ENCODE results near the gene KCTD13. TPM values are rescaled to one million over a fixed set of nuclear protein-coding genes. Genes with fewer than 3 reads are reported as not detected.

Gene KCTD13
- total and polyA plus RNA-seq, 2 of the 8 experiments (the other 6 are each of a cell fraction or from before 2014, with no cell fraction given) = 9.2 to 10.8 TPM

DNA sequence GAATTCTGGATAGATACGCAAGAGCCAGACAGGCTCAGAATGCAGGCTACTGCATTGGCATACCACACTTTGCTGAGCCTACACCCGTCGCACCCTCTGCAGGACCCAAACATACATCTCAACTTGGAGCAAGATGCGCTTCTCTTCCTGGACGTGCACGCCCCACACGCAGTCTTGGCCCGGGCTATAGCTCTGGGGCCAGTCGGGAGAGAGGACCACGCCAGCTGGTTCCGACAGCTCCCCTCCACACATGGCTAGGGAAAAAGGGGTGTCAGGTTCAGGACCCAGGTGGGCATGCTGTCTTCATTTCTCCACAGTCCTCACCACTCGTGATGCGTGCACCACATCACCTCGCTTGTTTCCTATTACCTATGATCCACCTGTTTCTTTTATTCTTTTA lies 47.9 kb downstream of the KCTD13 start:
- Histone ChIP-seq H2AFZ (ENCODE audit: low read length) (0 out of 2 replicates have a peak overlapping the region, but pooled peaks have one; percentile 37), H4K5ac (ENCODE audit: insufficient read length, low read depth, low read length) (no peak overlapping the region), H4K91ac (replicated peaks; ENCODE audit: insufficient read length, low read length) (no peak overlapping the region), H2BK120ac (replicated peaks; ENCODE audit: low read depth, low read length) (no peak overlapping the region), H3K36me3 (ENCODE audit: control insufficient read depth in 2 of 4, insufficient read depth in 4 of 4, low read length in 3 of 4) (peaks cover 0 to 5% (median 0%) of the 10 kb centered on the region in 4 experiments; a peak in 6 of 8 replicates), H2BK20ac (ENCODE audit: low read length) (no peak overlapping the region), H3K4me1 (replicated peaks in 1 of 4; ENCODE audit: control insufficient read depth in 3 of 4, insufficient read depth in 4 of 4, low read length in 3 of 4) (peaks cover 0 to 11% (median 7%) of the 10 kb centered on the region in 4 experiments; a peak in 5 of 7 replicates), H3K79me2 (ENCODE audit: control insufficient read depth in 1 of 2, insufficient read depth in 2 of 2, low read length in 2 of 2) (no peaks in the 10 kb centered on the region; a peak in 1 of 4 replicates), H3K9me3 (ENCODE audit: insufficient read depth in 2 of 2, low read depth in 1 of 2, low read length in 1 of 2) (no peaks in the 10 kb centered on the region), H4K20me1 (replicated peaks in 1 of 2; ENCODE audit: control insufficient read depth in 1 of 2, insufficient read depth in 2 of 2, low read length in 2 of 2) (peaks cover 0 to 1% of the 10 kb centered on the region in 2 experiments), H3K79me1 (ENCODE audit: low read depth, low read length) (no peaks in the 10 kb centered on the region), H3K4me3 (ENCODE audit: extremely low read depth in 1 of 4, insufficient read depth in 2 of 4, low read depth in 3 of 4, low read length in 4 of 4) (peak overlapping the region in 1 of 4 experiments; percentile 29; a peak in 1 of 8 replicates), H3K23ac (ENCODE audit: insufficient read length) (no peak overlapping the region), H2BK12ac (ENCODE audit: low read depth, low read length) (peak overlapping the region; percentile 52; the same call in 1 of the 2 replicates), H3K27ac (ENCODE audit: low read depth, low read length) (peak overlapping the region; percentile 42), H3K18ac (ENCODE audit: extremely low read depth, low read length) (no peak overlapping the region), H3K4ac (replicated peaks; ENCODE audit: insufficient read length, low read depth, low read length) (no peak overlapping the region), H3K4me2 (ENCODE audit: insufficient read depth in 1 of 2, low read depth in 2 of 2, low read length in 2 of 2) (peak overlapping the region; percentile 47 to 69; a peak in 3 of 4 replicates), H2AK5ac (ENCODE audit: low read depth, low read length) (peak overlapping the region; percentile 4; the same call in 1 of the 2 replicates), H3K27me3 (replicated peaks in 1 of 4; ENCODE audit: control insufficient read depth in 3 of 4, extremely low read depth in 1 of 4, insufficient read depth in 3 of 4, low read length in 3 of 4) (no peaks in the 10 kb centered on the region), H3K23me2 (ENCODE audit: low read depth, low read length) (peaks cover 7% of the 10 kb centered on the region; the same call in 1 of the 2 replicates), H2BK15ac (ENCODE audit: low read length) (no peak overlapping the region), H3K56ac (replicated peaks; ENCODE audit: insufficient read length, low read depth, low read length) (no peak overlapping the region), H2BK5ac (ENCODE audit: low read depth, low read length) (no peak overlapping the region), H3K9ac (replicated peaks in 1 of 4; ENCODE audit: extremely low read depth in 1 of 4, low read depth in 3 of 4, low read length in 3 of 4) (peak overlapping the region in 2 of 4 experiments; percentile 10 to 38; a peak in 3 of 7 replicates), H4K8ac (ENCODE audit: extremely low read depth, insufficient read depth, low read length) (no peak overlapping the region), H3K14ac (ENCODE audit: insufficient read length) (no peak overlapping the region)
- FAIRE-seq (no peak), DNase-seq (ENCODE audit: low read depth in 1 of 2, low spot score in 2 of 2) (no peak)
- POLR2A ChIA-PET (ENCODE audit: partially characterized antibody) = interaction anchor here (0.8 to 2.2 kb wide), 9 partner anchors 10 to 169 kb away, joined by 3 to 15 read pairs (median 5); partner anchors contain the start of genes ASPHD1 and SEZ6L2
- CTCF ChIA-PET (ENCODE audit: partially characterized antibody) = interaction anchor here (0.8 to 1.7 kb wide), 9 partner anchors 9 to 84 kb away, joined by 3 to 8 read pairs (median 4); partner anchors contain the start of genes ASPHD1, PAGR1 and TMEM219
- WGBS, 2 experiments (ENCODE audit: extremely low coverage in 1 of 2, insufficient coverage in 1 of 2, insufficient read length in 1 of 2, insufficient replicate concordance in 2 of 2, low coverage in 1 of 2, low lambda C conversion rate in 2 of 2, missing lambda C conversion rate in 1 of 2) = 87% methylated on average over 14 of the region's 14 CpGs; no CpG with 5 or more reads in 1 of the 2 experiments
- TF ChIP-seq SUZ12 (IDR thresholded peaks at IDR 0.05; ENCODE audit: low read length) (no peak), CTBP2 (IDR thresholded peaks at IDR 0.05; ENCODE audit: borderline replicate concordance, insufficient read depth, insufficient read length, low read length) (no peak), TAF7 (optimal IDR thresholded peaks at IDR 0.05; ENCODE audit: borderline replicate concordance, low read depth, low read length) (no peak), GTF2F1 (IDR thresholded peaks at IDR 0.05; ENCODE audit: borderline replicate concordance, low read depth, low read length) (no peak), SIRT6 (IDR thresholded peaks at IDR 0.05; ENCODE audit: low read length) (no peak)

Measured in H1 (cell line).